OCI-LY1 (cell line): Measurements from ENCODE around the gene CHAF1A.

Experiments
- H2AFZ ChIP-seq: fragments of 200-600 bp; sonication (generic), shearing (Covaris generic); 2 replicates; pipeline ENCODE4 v1.6.0; 2014; ENCODE audit warnings: antibody characterized with exemption, mild to moderate bottlenecking, low read length
- H3F3A ChIP-seq: fragments of 200-600 bp; sonication (generic), shearing (Covaris generic); 2 replicates; pipeline ENCODE4 v1.6.0; 2014; ENCODE audit warnings: mild to moderate bottlenecking, antibody characterized with exemption, low read length, moderate library complexity; ENCODE audit not compliant: insufficient read depth
- H3K27ac ChIP-seq: fragments of 200-600 bp; sonication (generic); 2 replicates; pipeline ENCODE4 v1.5.1; 2014; ENCODE audit warnings: low read length, mixed run types, mild to moderate bottlenecking, low read depth; ENCODE audit not compliant: poor library complexity, severe bottlenecking
- H3K27me3 ChIP-seq: fragments of 200-600 bp; sonication (generic); 2 replicates; pipeline ENCODE4 v1.6.0; 2014; ENCODE audit warnings: antibody characterized with exemption, mild to moderate bottlenecking, low read length, moderate library complexity; ENCODE audit not compliant: insufficient read depth
- H3K36me3 ChIP-seq: fragments of 200-600 bp; sonication (generic); 2 replicates; pipeline ENCODE4 v1.6.1; 2014; ENCODE audit warnings: mild to moderate bottlenecking, antibody characterized with exemption, low read length, moderate library complexity, mixed read lengths; ENCODE audit not compliant: insufficient read depth
- H3K4me1 ChIP-seq: fragments of 200-600 bp; sonication (generic); 2 replicates; pipeline ENCODE4 v1.5.1; 2014; ENCODE audit warnings: mild to moderate bottlenecking, low read length, moderate library complexity; ENCODE audit not compliant: insufficient read depth, severe bottlenecking
- H3K4me2 ChIP-seq: fragments of 200-600 bp; sonication (generic), shearing (Covaris generic); 2 replicates; pipeline ENCODE4 v1.6.1; 2014; ENCODE audit warnings: low read length
- H3K4me3 ChIP-seq: fragments of 200-600 bp; sonication (generic); 2 replicates; pipeline ENCODE4 v1.5.1; 2014; ENCODE audit warnings: low read length, low read depth, mild to moderate bottlenecking, mixed read lengths; ENCODE audit not compliant: poor library complexity, severe bottlenecking
- H3K79me2 ChIP-seq: fragments of 200-600 bp; shearing (Covaris generic); 2 replicates; pipeline ENCODE4 v1.6.1; 2016; ENCODE audit warnings: mixed run types, low read length, mixed read lengths; ENCODE audit not compliant: insufficient read depth
- H3K9ac ChIP-seq: fragments of 200-600 bp; sonication (generic), shearing (Covaris generic); 2 replicates; pipeline ENCODE4 v1.6.1; 2014; ENCODE audit warnings: mild to moderate bottlenecking, low read length, mixed read lengths
- H3K9me2 ChIP-seq: fragments of 200-600 bp; sonication (generic), shearing (Covaris generic); 2 replicates; pipeline ENCODE4 v1.6.1; 2014; ENCODE audit warnings: low read depth, mild to moderate bottlenecking, low read length, mixed read lengths
- H3K9me3 ChIP-seq: fragments of 200-600 bp; shearing (Covaris generic); 2 replicates; pipeline ENCODE4 v1.6.1; 2014; ENCODE audit warnings: low read length, mixed read lengths
- H4K20me1 ChIP-seq: fragments of 200-600 bp; sonication (generic), shearing (Covaris generic); 2 replicates; pipeline ENCODE4 v1.6.0; 2016; ENCODE audit warnings: mild to moderate bottlenecking, low read length; ENCODE audit not compliant: insufficient read depth
- EZH2 ChIP-seq: fragments of 200-600 bp; sonication (generic), shearing (Covaris generic); IDR thresholded peaks from 2 replicates; pipeline ENCODE4 v1.8.0; 2017; ENCODE audit warnings: borderline replicate concordance, mixed run types, mild to moderate bottlenecking, antibody characterized with exemption, low read length, moderate library complexity, mixed read lengths
- TF ChIP-seq, protein P1 (sequence below): fragments of 200-600 bp; sonication (generic), shearing (Covaris generic); IDR thresholded peaks from 2 replicates; pipeline ENCODE4 v1.5.1; 2017; ENCODE audit warnings: mild to moderate bottlenecking, antibody characterized with exemption, low read length, moderate library complexity, mixed read lengths

The CHAF1A gene

DNA sequence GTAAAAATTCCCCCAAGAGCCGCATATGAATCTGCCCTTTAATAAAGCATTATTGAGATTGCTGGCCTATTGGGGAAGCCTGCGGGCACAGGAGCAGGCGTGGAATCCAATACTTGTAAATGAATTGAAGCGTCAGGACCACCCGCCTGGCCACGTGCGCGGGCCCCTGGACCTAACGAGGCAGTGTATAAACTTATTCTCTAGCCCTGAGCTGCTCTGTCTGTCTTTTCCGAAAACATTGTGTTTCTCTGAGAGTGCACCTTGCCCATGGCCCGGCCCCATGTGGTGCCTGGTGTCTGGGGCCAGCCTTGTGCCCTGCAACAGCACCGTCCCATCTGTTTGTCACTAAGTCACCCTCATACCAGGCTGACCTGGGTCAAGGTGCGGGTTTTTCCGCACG is 40.7 kb downstream of the CHAF1A start:
- Histone ChIP-seq H3K9me3 (no peaks in the 10 kb centered on the region), H3K9ac (no peak overlapping the region), H3K9me2 (no peaks in the 10 kb centered on the region), H3K27me3 (no peaks in the 10 kb centered on the region), H3K27ac (peak overlapping the region; percentile 70), H3K4me2 (no peak overlapping the region), H3K4me1 (peaks cover 9% of the 10 kb centered on the region), H4K20me1 (no peaks in the 10 kb centered on the region), H3K4me3 (no peak overlapping the region), H3F3A (no peaks in the 10 kb centered on the region), H2AFZ (no peak overlapping the region), H3K36me3 (peaks cover 63% of the 10 kb centered on the region), H3K79me2 (no peaks in the 10 kb centered on the region)
- TF ChIP-seq, protein P1, sequence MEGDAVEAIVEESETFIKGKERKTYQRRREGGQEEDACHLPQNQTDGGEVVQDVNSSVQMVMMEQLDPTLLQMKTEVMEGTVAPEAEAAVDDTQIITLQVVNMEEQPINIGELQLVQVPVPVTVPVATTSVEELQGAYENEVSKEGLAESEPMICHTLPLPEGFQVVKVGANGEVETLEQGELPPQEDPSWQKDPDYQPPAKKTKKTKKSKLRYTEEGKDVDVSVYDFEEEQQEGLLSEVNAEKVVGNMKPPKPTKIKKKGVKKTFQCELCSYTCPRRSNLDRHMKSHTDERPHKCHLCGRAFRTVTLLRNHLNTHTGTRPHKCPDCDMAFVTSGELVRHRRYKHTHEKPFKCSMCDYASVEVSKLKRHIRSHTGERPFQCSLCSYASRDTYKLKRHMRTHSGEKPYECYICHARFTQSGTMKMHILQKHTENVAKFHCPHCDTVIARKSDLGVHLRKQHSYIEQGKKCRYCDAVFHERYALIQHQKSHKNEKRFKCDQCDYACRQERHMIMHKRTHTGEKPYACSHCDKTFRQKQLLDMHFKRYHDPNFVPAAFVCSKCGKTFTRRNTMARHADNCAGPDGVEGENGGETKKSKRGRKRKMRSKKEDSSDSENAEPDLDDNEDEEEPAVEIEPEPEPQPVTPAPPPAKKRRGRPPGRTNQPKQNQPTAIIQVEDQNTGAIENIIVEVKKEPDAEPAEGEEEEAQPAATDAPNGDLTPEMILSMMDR: no peak
- no peak for TF ChIP-seq EZH2

DNA sequence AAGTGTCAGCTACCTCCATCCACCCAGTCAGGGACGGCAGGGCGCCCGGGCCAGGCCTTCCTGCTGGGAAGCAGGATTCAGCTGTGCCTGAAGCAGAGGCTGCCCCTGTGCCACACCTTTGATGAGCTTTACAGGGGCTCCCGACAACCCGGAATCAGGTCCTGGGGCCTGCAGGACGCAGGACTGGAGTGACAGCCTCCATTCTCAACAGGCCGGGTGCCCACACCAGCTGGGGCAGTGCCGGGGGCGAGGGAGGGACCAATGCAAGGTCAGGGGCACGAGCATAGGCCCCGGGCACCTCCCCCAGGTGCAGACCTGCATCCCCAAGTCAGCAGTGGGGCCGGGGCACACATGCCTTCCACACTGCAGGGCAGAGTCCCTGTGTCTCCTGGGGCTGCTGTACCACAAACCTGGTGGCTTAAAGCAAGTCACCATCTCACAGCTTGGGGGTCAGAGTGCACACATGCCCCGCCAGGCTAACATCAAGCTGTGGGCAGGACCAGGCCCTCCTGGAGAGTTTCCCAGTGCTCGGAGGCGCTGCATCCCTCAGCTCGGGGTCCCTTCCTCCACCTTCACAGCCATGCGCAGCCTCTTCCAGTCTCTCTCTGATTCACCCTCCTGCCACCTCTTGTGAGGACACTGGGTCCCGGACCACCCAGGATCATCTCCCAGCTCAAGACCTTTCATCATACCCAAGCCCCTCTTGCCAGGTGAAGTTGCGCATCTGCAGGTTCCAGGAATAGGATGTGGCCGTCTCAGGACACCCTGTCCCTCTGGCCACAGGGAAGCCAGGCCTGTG is 41.7 kb downstream of the CHAF1A start:
- Histone ChIP-seq H3K4me2 (no peak overlapping the region), H3K79me2 (no peaks in the 10 kb centered on the region), H3K9ac (no peak overlapping the region), H4K20me1 (no peaks in the 10 kb centered on the region), H3F3A (no peaks in the 10 kb centered on the region), H2AFZ (no peak overlapping the region), H3K4me3 (no peak overlapping the region), H3K4me1 (peaks cover 9% of the 10 kb centered on the region), H3K27ac (no peak overlapping the region), H3K27me3 (no peaks in the 10 kb centered on the region), H3K36me3 (peaks cover 67% of the 10 kb centered on the region), H3K9me2 (no peaks in the 10 kb centered on the region), H3K9me3 (no peaks in the 10 kb centered on the region)
- no peak for TF ChIP-seq EZH2
- TF ChIP-seq, protein P1: no peak

DNA sequence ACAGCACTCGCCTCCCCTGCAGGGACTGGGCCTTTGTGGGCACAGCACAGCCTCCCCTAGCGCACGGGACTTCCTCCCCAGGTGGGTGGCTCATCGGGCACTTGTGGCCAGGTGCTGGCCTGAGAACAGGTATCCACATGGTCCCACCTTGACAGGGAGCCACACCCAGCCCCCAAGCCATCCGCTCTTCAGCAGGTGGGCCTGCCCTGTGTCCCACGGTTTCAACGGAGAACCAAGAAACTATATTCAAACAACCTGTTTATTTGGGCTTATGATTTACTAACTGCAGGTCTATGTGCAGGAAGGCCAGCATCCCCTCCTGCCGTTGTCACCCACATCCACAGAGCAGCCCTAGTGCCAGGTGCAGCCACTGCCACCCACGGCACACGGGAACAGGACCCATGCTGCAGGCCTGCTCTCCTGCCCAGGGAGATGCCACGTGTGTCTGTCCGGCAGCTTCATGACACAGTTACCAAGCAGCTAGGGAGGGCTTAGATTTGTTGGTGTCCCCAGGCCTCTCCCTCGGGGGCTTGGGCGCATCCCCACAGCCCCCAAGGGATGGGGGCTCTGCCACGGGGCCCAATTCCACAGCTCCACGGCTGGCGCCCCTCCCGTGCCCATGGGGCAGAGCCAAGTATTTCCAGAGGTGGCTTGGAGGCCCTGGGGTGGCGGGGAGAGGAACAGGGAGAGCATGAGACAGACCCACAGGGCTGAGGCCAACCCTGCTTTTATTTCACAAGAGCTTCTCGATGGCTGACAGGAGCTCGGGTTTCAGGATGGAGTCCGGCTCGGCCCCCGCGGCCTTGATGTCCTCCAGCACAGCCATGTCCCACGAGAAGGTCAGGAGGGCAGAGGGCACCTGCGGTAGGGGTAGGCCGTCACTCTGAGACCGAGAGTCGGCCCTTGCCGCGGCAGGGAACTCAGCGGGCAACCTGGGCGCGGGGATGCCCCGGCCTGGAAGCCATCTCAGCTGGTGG is 42.6 kb downstream of the CHAF1A start:
- H3K27me3 ChIP-seq: no peaks in the 10 kb centered on the region
- TF ChIP-seq EZH2: no peak
- TF ChIP-seq, protein P1: no peak
- H3K79me2 ChIP-seq: no peaks in the 10 kb centered on the region
- no peaks in the 10 kb centered on the region for H3K9me2 ChIP-seq
- no peak overlapping the region for H3K27ac ChIP-seq
- peaks cover 9% of the 10 kb centered on the region for H3K4me1 ChIP-seq
- no peaks in the 10 kb centered on the region for H3K9me3 ChIP-seq
- no peak overlapping the region for H3K4me2 ChIP-seq
- no peak overlapping the region for H3K9ac ChIP-seq
- H3F3A ChIP-seq: no peaks in the 10 kb centered on the region
- H2AFZ ChIP-seq: no peak overlapping the region
- H3K36me3 ChIP-seq: peaks cover 66% of the 10 kb centered on the region
- H4K20me1 ChIP-seq: no peaks in the 10 kb centered on the region
- no peak overlapping the region for H3K4me3 ChIP-seq
